ENCODE measurements around the gene OLFM1. TPM values are rescaled to one million over a fixed set of nuclear protein-coding genes. Genes with fewer than 3 reads are reported as not detected.

Gene OLFM1
- total RNA-seq, 4 donors from 2014 or later = 18.7 to 46.1 (median 38.6) TPM

GRCh38 chr9:135101486-135101885, 14.0 kb downstream of the OLFM1 start:
- no peaks in the 10 kb centered on the region for H3K9me3 ChIP-seq
- peaks cover 11 to 38% (median 36%) of the 10 kb centered on the region in 4 donors for H3K4me1 ChIP-seq
- no peak overlapping the region for H3K27ac ChIP-seq (replicated peaks in 1 of 4)
- no peak overlapping the region for H3K4me3 ChIP-seq
- peaks cover 0 to 15% (median 0%) of the 10 kb centered on the region in 4 donors for H3K27me3 ChIP-seq
- intact Hi-C loops (cut with DNase I) = no loop called here
- H3K36me3 ChIP-seq = peaks cover 0 to 14% (median 3%) of the 10 kb centered on the region in 4 donors
- no peak for DNase-seq (ENCODE audit: extremely low spot score)
- WGBS = 83% methylated on average over 8 of the region's 11 CpGs
- TF ChIP-seq POLR2A (IDR thresholded peaks at IDR 0.05; ENCODE audit: low read depth) (no peak), EP300 (IDR thresholded peaks at IDR 0.05) (no peak), POLR2AphosphoS5 (IDR thresholded peaks at IDR 0.05) (no peak)

GRCh38 chr9:135101926-135102325, 14.5 kb downstream of the OLFM1 start:
- H3K4me1 ChIP-seq = peaks cover 11 to 39% (median 37%) of the 10 kb centered on the region in 4 donors
- WGBS = 91% methylated on average over 8 of the region's 8 CpGs
- no peak overlapping the region for H3K27ac ChIP-seq (replicated peaks in 1 of 4)
- TF ChIP-seq CTCF (IDR thresholded peaks at IDR 0.05) (no peak), EP300 (IDR thresholded peaks at IDR 0.05) (no peak), POLR2A (IDR thresholded peaks at IDR 0.05; ENCODE audit: low read depth) (no peak), POLR2AphosphoS5 (IDR thresholded peaks at IDR 0.05) (no peak)
- DNase-seq (ENCODE audit: extremely low spot score) = no peak
- H3K27me3 ChIP-seq = peaks cover 0 to 20% (median 0%) of the 10 kb centered on the region in 4 donors
- no peak overlapping the region for H3K4me3 ChIP-seq
- H3K36me3 ChIP-seq = peaks cover 0 to 13% (median 2%) of the 10 kb centered on the region in 4 donors
- H3K9me3 ChIP-seq = no peaks in the 10 kb centered on the region
- intact Hi-C loops (cut with DNase I) = no loop called here

GRCh38 chr9:135102331-135102730, 14.9 kb downstream of the OLFM1 start:
- Histone ChIP-seq H3K9me3 (no peaks in the 10 kb centered on the region), H3K36me3 (peaks cover 0 to 13% (median 2%) of the 10 kb centered on the region in 4 donors), H3K27ac (replicated peaks in 1 of 4) (peak overlapping the region in 1 of 4 donors; percentile 40), H3K27me3 (peaks cover 0 to 24% (median 0%) of the 10 kb centered on the region in 4 donors), H3K4me1 (peaks cover 11 to 39% (median 37%) of the 10 kb centered on the region in 4 donors), H3K4me3 (no peak overlapping the region)
- intact Hi-C loops (cut with DNase I) = no loop called here
- 85% methylated on average over 12 of the region's 12 CpGs for WGBS
- no peak for TF ChIP-seq POLR2AphosphoS5 (IDR thresholded peaks at IDR 0.05)
- TF ChIP-seq CTCF (IDR thresholded peaks at IDR 0.05) = no peak
- no peak for DNase-seq (ENCODE audit: extremely low spot score)

- intact Hi-C loops (cut with DNase I) = no loop called here
- Histone ChIP-seq H3K27me3 (peaks cover 0 to 31% (median 0%) of the 10 kb centered on the region in 4 donors), H3K9me3 (no peaks in the 10 kb centered on the region), H3K4me1 (peaks cover 11 to 39% (median 37%) of the 10 kb centered on the region in 4 donors), H3K36me3 (peaks cover 0 to 13% (median 2%) of the 10 kb centered on the region in 4 donors), H3K4me3 (no peak overlapping the region), H3K27ac (replicated peaks in 1 of 4) (peak overlapping the region in 3 of 4 donors; percentile 40 to 45 (median 43))
- DNase-seq (ENCODE audit: extremely low spot score) = no peak
- TF ChIP-seq EP300 (IDR thresholded peaks at IDR 0.05) = no peak
- no peak for TF ChIP-seq CTCF (IDR thresholded peaks at IDR 0.05)
- TF ChIP-seq POLR2AphosphoS5 (IDR thresholded peaks at IDR 0.05) = peak in 1 of 2 donors; percentile 66
- TF ChIP-seq POLR2A (IDR thresholded peaks at IDR 0.05; ENCODE audit: low read depth) = no peak
- 35% methylated on average over 9 of the region's 9 CpGs for WGBS
Observed at GRCh38 chr9:135103001-135103446, 15.6 kb downstream of the OLFM1 start.

- DNase-seq (ENCODE audit: extremely low spot score) = no peak
- no peak for TF ChIP-seq EP300 (IDR thresholded peaks at IDR 0.05)
- TF ChIP-seq CTCF (IDR thresholded peaks at IDR 0.05) = no peak
- no peak for TF ChIP-seq POLR2AphosphoS5 (IDR thresholded peaks at IDR 0.05)
- no peak for TF ChIP-seq POLR2A (IDR thresholded peaks at IDR 0.05; ENCODE audit: low read depth)
- intact Hi-C loops (cut with DNase I) = no loop called here
- H3K4me3 ChIP-seq = no peak overlapping the region
- peaks cover 11 to 39% (median 37%) of the 10 kb centered on the region in 4 donors for H3K4me1 ChIP-seq
- peaks cover 0 to 13% (median 2%) of the 10 kb centered on the region in 4 donors for H3K36me3 ChIP-seq
- WGBS = 80% methylated on average over 24 of the region's 28 CpGs
- peaks cover 0 to 41% (median under 1%) of the 10 kb centered on the region in 4 donors for H3K27me3 ChIP-seq
- no peaks in the 10 kb centered on the region for H3K9me3 ChIP-seq
- H3K27ac ChIP-seq (replicated peaks in 1 of 4) = no peak overlapping the region
Observed at GRCh38 chr9:135103931-135104639, 16.6 kb downstream of the OLFM1 start.

Measured in esophagus muscularis mucosa (tissue), 4 donors.